Natural killer cell treated with Interleukin-12 subunit alpha and Interleukin-12 subunit beta and Interleukin-15 and Interleukin-18, amount 100 ng/mL, for 72 hours (primary cell): ENCODE measurements around the gene CHPF. TPM values are rescaled to one million over a fixed set of nuclear protein-coding genes. Genes with fewer than 3 reads are reported as not detected.
A peak's percentile ranks its signal among the peaks of the same experiment; 100 is the strongest.

Experiments
- ATAC-seq, 2 donors: fragments of 150-1000 bp; cut with Tn5 transposase in 1 of 2; sonication (Bioruptor Pico), chemical (Tn5 transposase) in 1 of 2; 2 replicates each; pipeline ENCODE4 v1.10.0; 2021
- DNase-seq: peaks from one replicate; pipeline ENCODE4 v3.0.0; 2022; ENCODE audit warnings: low spot score
- H3K27ac Mint-ChIP-seq, 2 donors: 1 replicate in 1 of 2; 2 replicates in 1 of 2; pipeline ENCODE4 v1.8.0; 2022; ENCODE audit warnings: mixed read lengths in 2 of 2, mild to moderate bottlenecking in 1 of 2, moderate library complexity in 1 of 2
- H3K27me3 Mint-ChIP-seq, 2 donors: 1 replicate in 1 of 2; 2 replicates in 1 of 2; pipeline ENCODE4 v1.8.0; 2022; ENCODE audit warnings: mixed read lengths in 2 of 2
- H3K36me3 Mint-ChIP-seq: one replicate; pipeline ENCODE4 v1.8.0; 2022; ENCODE audit warnings: mixed read lengths
- H3K4me1 Mint-ChIP-seq, 2 donors: 1 replicate in 1 of 2; 2 replicates in 1 of 2; pipeline ENCODE4 v1.8.0; 2022; ENCODE audit warnings: low read depth in 2 of 2, mixed read lengths in 2 of 2, mild to moderate bottlenecking in 1 of 2
- H3K4me3 Mint-ChIP-seq: one replicate; pipeline ENCODE4 v1.8.0; 2022; ENCODE audit warnings: mixed read lengths
- H3K9me3 Mint-ChIP-seq: 2 replicates; pipeline ENCODE4 v1.8.0; 2022; ENCODE audit warnings: mixed read lengths
- total RNA-seq, 2 donors: library from RNA; stranded (reverse); gene quantifications; one replicate each; pipeline ENCODE4 v1.2.3, GENCODE V29; 2022

CHPF gene
- total RNA-seq, 2 donors from 2014 or later: 52.4 to 57.5 TPM

GRCh38 chr2:219538956-219539788 lies 4.4 kb downstream of the CHPF start:
- no peak overlapping the region for H3K27ac Mint-ChIP-seq
- H3K4me3 Mint-ChIP-seq: no peak overlapping the region
- H3K27me3 Mint-ChIP-seq: peaks cover 3 to 7% of the 10 kb centered on the region in 2 donors
- peaks cover 15% of the 10 kb centered on the region in 2 donors for H3K4me1 Mint-ChIP-seq
- DNase-seq: no peak
- ATAC-seq: no peak
- H3K36me3 Mint-ChIP-seq: no peaks in the 10 kb centered on the region
- H3K9me3 Mint-ChIP-seq: no peaks in the 10 kb centered on the region

DNA sequence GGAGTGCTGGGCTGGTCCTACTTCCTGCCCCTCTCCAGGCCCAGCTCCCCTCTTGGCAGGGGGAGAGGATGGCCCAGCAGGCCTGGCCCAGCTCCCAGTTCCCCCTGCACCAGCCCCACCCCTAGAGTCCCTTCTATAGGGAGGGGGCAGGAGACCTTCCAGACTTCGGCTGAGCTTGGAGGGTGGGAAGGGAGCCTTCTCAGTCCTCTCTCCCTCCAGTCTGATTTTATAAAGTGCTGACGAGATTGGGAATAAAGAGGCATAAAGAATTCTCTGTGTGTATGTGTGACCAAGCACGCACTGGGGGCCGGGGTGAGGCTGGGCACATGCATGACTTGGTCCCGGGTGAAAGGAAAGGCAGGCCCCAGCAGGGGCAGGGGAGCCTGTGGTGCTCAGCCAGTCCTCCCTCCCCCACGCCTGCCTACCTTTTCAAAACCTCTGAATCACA lies 5.1 kb downstream of the CHPF start:
- no peak overlapping the region for H3K4me3 Mint-ChIP-seq
- peaks cover 14 to 15% of the 10 kb centered on the region in 2 donors for H3K4me1 Mint-ChIP-seq
- no peaks in the 10 kb centered on the region for H3K9me3 Mint-ChIP-seq
- H3K27me3 Mint-ChIP-seq: peaks cover 4 to 7% of the 10 kb centered on the region in 2 donors
- H3K36me3 Mint-ChIP-seq: no peaks in the 10 kb centered on the region
- no peak for ATAC-seq
- H3K27ac Mint-ChIP-seq: no peak overlapping the region
- DNase-seq: no peak

DNA sequence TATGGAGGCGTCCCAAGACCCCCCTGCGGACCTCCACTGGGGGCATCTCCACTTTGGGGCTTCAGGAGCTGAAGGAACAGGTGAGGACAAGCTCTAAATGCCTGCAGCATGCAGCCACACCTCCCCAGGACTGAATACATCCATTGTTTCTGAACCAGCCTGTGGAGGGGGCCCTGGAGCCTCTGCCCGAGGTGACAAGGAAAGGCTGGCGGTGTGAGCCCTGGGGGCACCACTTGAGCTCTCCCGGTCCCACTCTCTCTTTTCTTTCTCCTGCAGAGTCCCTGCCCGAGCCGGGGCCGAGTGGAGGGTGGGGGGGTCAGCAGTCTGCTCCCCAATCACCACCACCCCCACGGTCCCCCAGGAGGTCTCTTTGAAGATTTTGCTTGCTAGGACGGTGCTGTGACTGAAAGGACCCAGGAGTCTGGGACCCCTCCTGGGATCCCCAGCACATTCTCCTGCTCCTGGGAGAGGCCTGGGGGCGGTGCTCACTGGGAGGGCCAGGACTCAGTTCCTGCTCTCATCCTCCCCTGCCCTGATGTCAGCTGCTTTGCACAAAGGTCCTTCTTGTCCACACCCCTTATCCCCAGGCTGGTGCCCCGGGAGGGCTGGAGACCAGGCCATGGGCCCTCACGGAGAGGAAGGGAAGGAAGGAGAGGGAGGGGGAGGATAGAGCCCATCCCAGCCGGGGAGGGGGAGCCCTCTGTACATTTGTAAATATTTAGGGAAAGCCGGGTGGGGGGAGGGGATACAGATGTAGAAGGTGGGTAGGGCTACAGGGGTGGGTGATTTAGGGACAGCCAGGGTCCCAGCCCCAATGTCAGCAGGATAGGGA lies 5.7 kb downstream of the CHPF start:
- H3K4me1 Mint-ChIP-seq: peaks cover 14% of the 10 kb centered on the region in 2 donors
- no peaks in the 10 kb centered on the region for H3K9me3 Mint-ChIP-seq
- H3K27me3 Mint-ChIP-seq: peaks cover 7% of the 10 kb centered on the region in 2 donors
- H3K36me3 Mint-ChIP-seq: no peaks in the 10 kb centered on the region
- ATAC-seq (no peak), DNase-seq (no peak)
- no peak overlapping the region for H3K27ac Mint-ChIP-seq
- no peak overlapping the region for H3K4me3 Mint-ChIP-seq

DNA sequence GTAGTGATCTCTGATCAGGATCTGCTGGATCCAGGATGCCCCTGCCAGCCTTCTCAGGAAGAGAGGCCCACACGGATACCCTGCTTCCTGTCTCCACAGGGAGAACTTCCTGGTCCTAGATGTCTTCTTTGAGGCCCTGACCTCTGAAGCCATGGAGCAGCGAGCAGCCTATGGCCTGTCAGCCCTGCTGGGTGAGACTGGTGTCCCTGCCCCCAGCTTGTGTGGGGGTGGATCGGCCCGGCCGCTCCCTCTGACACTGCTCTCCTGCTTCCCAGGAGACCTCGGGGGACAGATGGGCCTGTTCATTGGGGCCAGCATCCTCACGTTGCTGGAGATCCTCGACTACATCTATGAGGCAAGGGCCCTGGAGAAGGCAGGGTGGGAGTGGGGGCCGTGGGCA lies 6.6 kb downstream of the CHPF start:
- no peak for DNase-seq
- H3K9me3 Mint-ChIP-seq: no peaks in the 10 kb centered on the region
- no peak overlapping the region for H3K27ac Mint-ChIP-seq
- H3K4me1 Mint-ChIP-seq: peaks cover 7% of the 10 kb centered on the region in 2 donors
- ATAC-seq: no peak
- H3K27me3 Mint-ChIP-seq: peaks cover 7 to 11% of the 10 kb centered on the region in 2 donors
- H3K36me3 Mint-ChIP-seq: no peaks in the 10 kb centered on the region
- H3K4me3 Mint-ChIP-seq: no peak overlapping the region

DNA sequence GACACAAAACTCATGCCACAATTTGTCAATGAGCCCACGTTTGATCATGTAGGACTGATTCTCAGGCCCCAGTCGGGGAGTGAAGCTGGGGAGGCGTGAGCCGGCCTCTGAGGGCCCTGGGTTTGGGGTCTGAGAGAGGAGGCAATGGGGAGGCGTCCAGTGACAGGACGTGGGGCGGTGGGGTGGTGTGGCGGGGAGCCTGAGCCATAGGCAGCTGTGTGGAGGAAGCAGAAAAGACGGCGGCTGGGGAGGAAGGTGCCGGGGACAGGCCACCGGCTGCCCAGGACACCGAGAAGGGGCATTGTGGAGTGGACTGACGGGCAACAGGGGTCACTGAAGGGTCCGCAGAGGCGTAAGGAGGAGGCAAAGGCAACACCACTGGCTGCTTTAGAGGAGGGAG lies 7.2 kb downstream of the CHPF start:
- DNase-seq: no peak
- peaks cover 10 to 11% of the 10 kb centered on the region in 2 donors for H3K27me3 Mint-ChIP-seq
- H3K27ac Mint-ChIP-seq: no peak overlapping the region
- no peaks in the 10 kb centered on the region for H3K9me3 Mint-ChIP-seq
- no peak for ATAC-seq
- peaks cover 4 to 6% of the 10 kb centered on the region in 2 donors for H3K4me1 Mint-ChIP-seq
- H3K36me3 Mint-ChIP-seq: no peaks in the 10 kb centered on the region
- H3K4me3 Mint-ChIP-seq: no peak overlapping the region

DNA sequence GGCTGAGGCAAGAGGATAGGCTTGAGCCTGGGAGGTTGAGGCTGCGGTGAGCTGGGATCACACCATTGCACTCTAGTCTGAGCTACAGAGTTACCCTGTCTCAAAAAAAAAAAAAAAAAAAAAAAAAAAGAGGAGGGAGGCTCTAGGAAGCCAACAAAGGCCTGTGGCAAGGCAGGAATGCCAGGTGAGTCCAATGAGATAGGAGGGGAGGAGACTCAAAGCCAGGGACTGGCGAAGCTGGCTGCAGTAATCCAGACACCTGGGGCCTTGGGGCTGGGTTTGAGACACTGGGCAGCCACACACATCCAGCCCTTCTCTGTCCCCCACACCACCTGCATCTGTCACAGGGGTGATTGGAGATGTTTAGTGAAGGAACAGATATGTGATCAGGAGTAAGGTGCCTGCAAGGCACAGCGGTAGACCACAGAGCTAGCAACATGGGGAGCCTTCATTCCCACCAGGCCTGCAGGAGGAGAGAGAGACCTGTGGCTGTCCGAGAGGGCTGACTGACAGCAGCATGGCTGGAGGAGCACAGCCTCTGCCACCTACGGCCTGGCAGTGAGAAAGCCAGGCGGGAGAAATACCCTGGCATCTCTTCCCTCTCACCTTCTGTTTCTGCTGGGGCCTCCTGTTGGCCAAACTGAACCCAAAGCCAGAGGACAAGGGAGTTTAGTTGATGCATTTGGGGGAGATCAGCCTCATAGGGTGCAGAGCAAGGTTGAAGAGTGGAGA lies 9.5 kb downstream of the CHPF start:
- ATAC-seq: no peak
- H3K9me3 Mint-ChIP-seq: no peaks in the 10 kb centered on the region
- peaks cover 0 to 4% of the 10 kb centered on the region in 2 donors for H3K4me1 Mint-ChIP-seq
- peaks cover 22 to 31% of the 10 kb centered on the region in 2 donors for H3K27me3 Mint-ChIP-seq
- no peak overlapping the region for H3K4me3 Mint-ChIP-seq
- DNase-seq: no peak
- no peaks in the 10 kb centered on the region for H3K36me3 Mint-ChIP-seq
- H3K27ac Mint-ChIP-seq: no peak overlapping the region

DNA sequence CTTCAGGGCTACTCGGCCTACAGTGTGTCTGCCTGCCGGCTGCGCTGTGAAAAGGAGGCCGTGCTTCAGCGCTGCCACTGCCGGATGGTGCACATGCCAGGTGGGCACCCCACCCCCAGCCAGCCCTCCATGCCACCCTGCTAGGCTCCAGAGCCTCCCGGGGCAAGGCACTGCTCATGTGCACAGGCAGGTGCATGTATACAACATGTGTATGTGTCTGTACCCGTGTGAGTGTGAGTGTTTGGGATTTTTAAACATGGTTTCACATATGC lies 11.3 kb downstream of the CHPF start:
- no peak for DNase-seq
- Mint-ChIP-seq H3K27me3 (peaks cover 30 to 36% of the 10 kb centered on the region in 2 donors), H3K36me3 (no peaks in the 10 kb centered on the region), H3K4me1 (peaks cover 0 to 4% of the 10 kb centered on the region in 2 donors), H3K9me3 (no peaks in the 10 kb centered on the region), H3K27ac (no peak overlapping the region), H3K4me3 (no peak overlapping the region)
- ATAC-seq: no peak

GRCh38 chr2:219531639-219532377 lies 11.8 kb downstream of the CHPF start:
- Mint-ChIP-seq H3K27ac (no peak overlapping the region), H3K4me3 (no peak overlapping the region), H3K36me3 (no peaks in the 10 kb centered on the region), H3K27me3 (peaks cover 34 to 36% of the 10 kb centered on the region in 2 donors), H3K4me1 (peaks cover 0 to 4% of the 10 kb centered on the region in 2 donors), H3K9me3 (no peaks in the 10 kb centered on the region)
- ATAC-seq (no peak), DNase-seq (no peak)

- peaks cover 44 to 47% of the 10 kb centered on the region in 2 donors for H3K27me3 Mint-ChIP-seq
- no peaks in the 10 kb centered on the region for H3K36me3 Mint-ChIP-seq
- ATAC-seq (peak; percentile 76 to 83), DNase-seq (peak; percentile 88)
- H3K4me1 Mint-ChIP-seq: peaks cover 0 to 4% of the 10 kb centered on the region in 2 donors
- H3K4me3 Mint-ChIP-seq: no peak overlapping the region
- no peak overlapping the region for H3K27ac Mint-ChIP-seq
- no peaks in the 10 kb centered on the region for H3K9me3 Mint-ChIP-seq
Measured at GRCh38 chr2:219530048-219530963, 13.3 kb downstream of the CHPF start.

GRCh38 chr2:219527472-219527871 lies 16.1 kb downstream of the CHPF start:
- H3K27ac Mint-ChIP-seq: no peak overlapping the region

DNA sequence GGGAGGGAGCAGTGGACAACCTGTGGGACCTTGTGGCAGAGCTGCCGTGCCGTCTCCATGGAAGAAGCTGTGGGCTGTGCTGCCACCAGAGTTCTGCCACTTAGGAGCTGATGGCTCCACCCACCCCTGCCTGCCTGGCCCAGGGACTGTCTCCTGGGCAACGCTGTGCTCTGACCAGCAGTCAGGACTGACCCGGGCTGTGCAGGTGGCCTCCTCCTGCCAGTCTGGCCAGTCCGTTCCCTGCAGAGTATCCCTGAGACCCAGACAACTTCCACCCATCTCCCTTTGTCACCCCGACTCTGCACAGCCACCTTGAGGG lies 16.6 kb downstream of the CHPF start:
- Mint-ChIP-seq H3K27me3 (peaks cover 54 to 65% of the 10 kb centered on the region in 2 donors), H3K4me1 (peaks cover 2 to 9% of the 10 kb centered on the region in 2 donors), H3K4me3 (no peak overlapping the region), H3K27ac (no peak overlapping the region), H3K36me3 (no peaks in the 10 kb centered on the region), H3K9me3 (no peaks in the 10 kb centered on the region)
- DNase-seq (no peak), ATAC-seq (no peak)

More at GRCh38 chr2:219527472-219527871, 16.1 kb downstream of the CHPF start:
- Mint-ChIP-seq H3K9me3 (no peaks in the 10 kb centered on the region), H3K36me3 (no peaks in the 10 kb centered on the region), H3K4me1 (peaks cover 0 to 7% of the 10 kb centered on the region in 2 donors), H3K4me3 (no peak overlapping the region), H3K27me3 (peaks cover 53 to 61% of the 10 kb centered on the region in 2 donors)
- ATAC-seq (no peak), DNase-seq (no peak)

- H3K4me1 Mint-ChIP-seq: peaks cover 7 to 14% of the 10 kb centered on the region in 2 donors
- H3K4me3 Mint-ChIP-seq: no peak overlapping the region
- DNase-seq (no peak), ATAC-seq (no peak)
- H3K27ac Mint-ChIP-seq: no peak overlapping the region
- no peaks in the 10 kb centered on the region for H3K36me3 Mint-ChIP-seq
- H3K27me3 Mint-ChIP-seq: peaks cover 60 to 69% of the 10 kb centered on the region in 2 donors
- no peaks in the 10 kb centered on the region for H3K9me3 Mint-ChIP-seq
Measured at GRCh38 chr2:219526320-219527075, 17.1 kb downstream of the CHPF start.
